MCF 10A (cell line): ENCODE data around the gene ZCCHC24. TPM values are rescaled to one million over a fixed set of nuclear protein-coding genes. Genes with fewer than 3 reads are reported as not detected.
A peak's percentile ranks its signal among the peaks of the same experiment; 100 is the strongest.

Source experiments
- BruUV-seq: library from RNA; stranded (reverse); fragments of 400-500 nt; replicated peaks from 2 replicates; lab custom pipeline; 2021; lab: Mats Ljungman, UMichigan
- CTCF ChIA-PET: fragments of 300-600 bp; sonication (Branson Sonifier 250); formaldehyde crosslinking; extraction: SDS; loops from one replicate; lab custom pipeline; 2021; ENCODE audit warnings: antibody characterized with exemption, inconsistent platforms; lab: Yijun Ruan, JAX
- POLR2A ChIA-PET: fragments of 300-600, 350-650 bp; sonication (Branson Sonifier 250); formaldehyde crosslinking; extraction: SDS; loops from one replicate; lab custom pipeline; 2020; ENCODE audit warnings: antibody characterized with exemption, inconsistent platforms; lab: Yijun Ruan, JAX
- DNase-seq: peaks from one replicate; pipeline ENCODE4 v3.0.0-alpha.2; 2018; ENCODE audit not compliant: unreplicated experiment
- H3K27ac Mint-ChIP-seq: one replicate; pipeline ENCODE4 v1.8.0; 2022; ENCODE audit warnings: mild to moderate bottlenecking, low read depth, mixed read lengths; ENCODE audit not compliant: unreplicated experiment
- H3K27me3 Mint-ChIP-seq: one replicate; pipeline ENCODE4 v1.8.0; 2022; ENCODE audit warnings: mixed read lengths; ENCODE audit not compliant: insufficient read depth, unreplicated experiment
- H3K36me3 Mint-ChIP-seq: one replicate; pipeline ENCODE4 v1.8.0; 2022; ENCODE audit warnings: mild to moderate bottlenecking, moderate library complexity, mixed read lengths; ENCODE audit not compliant: insufficient read depth, unreplicated experiment
- H3K4me1 Mint-ChIP-seq: one replicate; pipeline ENCODE4 v1.8.0; 2022; ENCODE audit warnings: mixed read lengths; ENCODE audit not compliant: insufficient read depth, unreplicated experiment
- H3K4me3 Mint-ChIP-seq: one replicate; pipeline ENCODE4 v1.8.0; 2022; ENCODE audit warnings: mild to moderate bottlenecking, moderate library complexity, mixed read lengths; ENCODE audit not compliant: unreplicated experiment
- H3K9me3 Mint-ChIP-seq: one replicate; pipeline ENCODE4 v1.8.0; 2022; ENCODE audit warnings: mixed read lengths; ENCODE audit not compliant: unreplicated experiment
- CTCF ChIP-seq: fragments of 200-600 bp; IDR thresholded peaks from one replicate; pipeline ENCODE4 v1.8.0; 2022; ENCODE audit warnings: antibody characterized with exemption, mild to moderate bottlenecking; ENCODE audit not compliant: unreplicated experiment
- intact Hi-C: fragments of 100-400 bp; cut with micrococcal nuclease; formaldehyde crosslinking; loops from 2 replicates; pipeline ENCODE4 v1.14.1; 2022
- total RNA-seq: library from RNA; stranded (reverse); gene quantifications from 2 replicates; pipeline ENCODE4 v1.2.3, GENCODE V29; 2022

Gene ZCCHC24
- total RNA-seq, 1 experiment from 2014 or later: 2.8 TPM

- BruUV-seq: no TSS peak
- Mint-ChIP-seq H3K4me3 (no peak overlapping the region), H3K9me3 (no peaks in the 10 kb centered on the region), H3K27ac (peak overlapping the region; percentile 95), H3K27me3 (no peaks in the 10 kb centered on the region), H3K4me1 (peaks cover 5% of the 10 kb centered on the region), H3K36me3 (peaks cover 60% of the 10 kb centered on the region)
- ChIA-PET CTCF (interaction anchor here (1.4 kb wide), 1 partner anchor 24 kb away, joined by 6 read pairs; no protein-coding TSS in a partner anchor), POLR2A (no interaction called here)
- TF ChIP-seq CTCF: no peak
- intact Hi-C loops: loop anchor here (2.0 kb wide), 1 partner anchor 51 kb away; no protein-coding TSS in a partner anchor
- DNase-seq: no peak
These were observed 95.5 kb downstream of the ZCCHC24 start for GRCh38 chr10:79349766-79350406.

GRCh38 chr10:79349072-79349491 is 96.3 kb downstream of the ZCCHC24 start:
- CTCF ChIA-PET: interaction anchor here (0.7 to 1.9 kb wide), 4 partner anchors 10 to 26 kb away, joined by 3 to 9 read pairs (median 6); no protein-coding TSS in a partner anchor

GRCh38 chr10:79348640-79348988 is 96.8 kb downstream of the ZCCHC24 start:
- DNase-seq: no peak
- Mint-ChIP-seq H3K4me1 (peaks cover 5% of the 10 kb centered on the region), H3K27ac (peak overlapping the region; percentile 95), H3K9me3 (no peaks in the 10 kb centered on the region), H3K27me3 (no peaks in the 10 kb centered on the region), H3K4me3 (peak overlapping the region; percentile 81), H3K36me3 (peaks cover 47% of the 10 kb centered on the region)
- BruUV-seq: no TSS peak
- POLR2A ChIA-PET: interaction anchor here (0.6 to 2.1 kb wide), 7 partner anchors 10 to 1302 kb away, joined by 3 to 20 read pairs (median 4); no protein-coding TSS in a partner anchor
- TF ChIP-seq CTCF: no peak
- CTCF ChIA-PET: interaction anchor here (0.7 to 1.9 kb wide), 5 partner anchors 10 to 140 kb away, joined by 3 to 9 read pairs (median 5); no protein-coding TSS in a partner anchor
- intact Hi-C loops: loop anchor here (2.0 kb wide), 1 partner anchor 50 kb away; no protein-coding TSS in a partner anchor

More at GRCh38 chr10:79349072-79349491, 96.3 kb downstream of the ZCCHC24 start:
- Mint-ChIP-seq H3K4me1 (peaks cover 5% of the 10 kb centered on the region), H3K36me3 (peaks cover 52% of the 10 kb centered on the region), H3K27ac (peak overlapping the region; percentile 95), H3K9me3 (no peaks in the 10 kb centered on the region), H3K27me3 (no peaks in the 10 kb centered on the region), H3K4me3 (peak overlapping the region; percentile 81)
- intact Hi-C loops: loop anchor here (2.0 kb wide), 1 partner anchor 50 kb away; no protein-coding TSS in a partner anchor
- no peak for DNase-seq
- no peak for TF ChIP-seq CTCF
- BruUV-seq: no TSS peak
- POLR2A ChIA-PET: interaction anchor here (0.6 to 2.1 kb wide), 4 partner anchors 9 to 1303 kb away, joined by 3 to 20 read pairs (median 6); no protein-coding TSS in a partner anchor

- intact Hi-C loops: loop anchor here (1.0 to 2.0 kb wide), 2 partner anchors 49 to 55 kb away; no protein-coding TSS in a partner anchor
- Mint-ChIP-seq H3K4me1 (peaks cover 5% of the 10 kb centered on the region), H3K27ac (peak overlapping the region; percentile 95), H3K27me3 (no peaks in the 10 kb centered on the region), H3K4me3 (peak overlapping the region; percentile 81), H3K36me3 (peaks cover 41% of the 10 kb centered on the region), H3K9me3 (no peaks in the 10 kb centered on the region)
- no TSS peak for BruUV-seq
- peak; percentile 78 for DNase-seq
- TF ChIP-seq CTCF: no peak
- CTCF ChIA-PET: interaction anchor here (0.7 to 1.9 kb wide), 6 partner anchors 8 to 140 kb away, joined by 3 to 9 read pairs (median 4); no protein-coding TSS in a partner anchor
- POLR2A ChIA-PET: interaction anchor here (0.6 to 2.1 kb wide), 10 partner anchors 10 to 1302 kb away, joined by 3 to 20 read pairs (median 4); no protein-coding TSS in a partner anchor
These were observed 97.4 kb downstream of the ZCCHC24 start for GRCh38 chr10:79347894-79348639.
